HG02981 (cell line): ENCODE measurements around the gene NAV2.

ENCODE experiments used
- ATAC-seq: cut with Tn5 transposase; IDR thresholded peaks from one replicate; pipeline ENCODE4 v1.9.1; 2021; ENCODE audit warnings: mild to moderate bottlenecking, moderate library complexity; ENCODE audit not compliant: unreplicated experiment

The NAV2 gene

GRCh38 chr11:20030472-20030871 lies 317.8 kb downstream of the NAV2 start:
- no peak for ATAC-seq

DNA sequence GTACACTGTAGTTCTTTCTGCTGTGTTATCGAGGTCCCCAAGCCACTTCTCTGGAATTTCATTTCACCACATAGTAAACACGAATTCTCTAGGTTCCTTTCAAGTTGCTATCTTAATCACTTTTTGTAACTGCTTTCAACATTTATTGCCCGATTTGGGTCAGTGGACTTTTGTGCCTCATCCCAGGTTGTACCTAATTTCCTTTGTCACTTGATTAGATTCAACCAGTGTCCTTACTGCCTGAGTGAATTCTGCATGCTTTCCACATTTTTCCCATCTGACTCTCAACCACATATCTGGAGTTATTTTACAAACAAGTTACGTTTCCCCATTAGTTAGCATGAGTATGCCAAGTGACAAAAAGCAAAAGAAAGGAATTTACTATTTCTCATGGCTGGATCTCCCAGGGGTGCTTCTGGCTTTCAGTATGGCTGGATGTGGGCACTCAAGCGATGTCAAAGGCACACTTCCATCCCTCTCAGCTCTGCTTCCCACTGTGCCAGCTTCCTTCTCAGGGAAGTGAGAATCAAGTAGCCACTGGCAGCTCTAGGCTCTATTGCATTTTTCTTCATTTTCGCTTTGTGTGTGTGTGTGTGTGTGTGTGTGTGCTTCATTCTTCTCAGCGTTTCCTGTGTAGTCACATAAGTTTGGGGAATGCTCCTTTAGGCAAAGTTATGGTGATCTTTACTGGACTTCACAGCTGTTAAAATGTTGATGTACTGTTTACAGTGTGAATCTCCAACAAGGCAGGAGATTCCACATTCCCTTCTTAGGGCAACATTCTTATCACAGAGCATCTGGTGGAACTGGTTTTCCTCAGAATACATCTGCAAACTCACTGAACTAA lies 318.7 kb downstream of the NAV2 start:
- ATAC-seq, result no peak

- ATAC-seq, result no peak
Measured at GRCh38 chr11:20032127-20032526, 319.5 kb downstream of the NAV2 start.

DNA sequence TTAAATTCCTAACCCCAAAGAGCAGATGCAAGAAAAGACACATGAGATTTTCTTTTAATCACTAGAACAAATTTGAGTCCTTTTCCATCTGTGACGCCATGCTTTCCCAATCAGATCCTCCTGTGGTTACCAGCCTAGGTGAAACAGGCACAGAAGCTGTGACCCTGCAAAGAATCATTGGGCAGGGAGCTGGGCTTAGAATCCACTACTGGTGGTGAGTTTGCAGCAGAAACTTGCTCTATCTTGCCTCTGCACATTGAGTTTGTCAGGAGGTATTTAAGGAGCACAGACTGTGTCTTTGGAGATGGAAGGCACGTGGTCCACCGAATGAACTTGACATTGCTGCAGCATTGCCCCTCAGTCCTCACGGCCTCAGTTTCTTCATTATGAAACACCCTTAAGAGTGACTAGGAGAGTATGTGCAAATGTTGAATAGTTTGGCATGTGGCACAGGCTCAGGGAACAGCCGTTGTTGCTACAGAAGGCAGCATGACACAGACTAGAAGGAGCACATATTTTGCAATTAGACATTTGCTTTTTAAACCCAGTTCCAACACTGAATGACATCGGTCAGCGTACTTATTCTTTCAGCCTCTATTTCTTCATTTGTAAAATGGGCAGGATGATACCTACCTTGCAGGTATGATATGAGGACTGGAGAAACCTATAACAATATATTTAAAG lies 320.1 kb downstream of the NAV2 start:
- ATAC-seq, result no peak

DNA sequence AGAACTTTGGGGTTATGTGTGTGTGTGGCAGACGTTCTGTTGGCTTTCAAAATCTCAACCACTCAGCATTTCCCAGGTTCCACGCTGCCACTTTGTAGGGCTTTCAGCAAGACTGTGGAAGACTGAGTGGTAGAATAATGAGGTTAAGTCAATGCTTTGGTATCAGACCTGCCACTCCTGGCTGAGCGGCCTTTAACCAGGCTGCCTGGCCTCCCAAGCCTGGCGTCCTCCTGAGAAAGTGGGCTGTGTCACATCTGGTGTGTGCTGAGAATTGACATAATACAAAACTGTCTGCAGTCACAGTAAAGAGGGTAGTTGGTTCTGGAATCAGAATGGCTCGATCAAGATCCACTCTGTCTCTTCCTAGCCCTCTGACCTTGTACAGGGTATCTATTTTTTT lies 321.2 kb downstream of the NAV2 start:
- ATAC-seq, result no peak

- ATAC-seq, result no peak
Measured at GRCh38 chr11:20034941-20035340, 322.3 kb downstream of the NAV2 start.

DNA sequence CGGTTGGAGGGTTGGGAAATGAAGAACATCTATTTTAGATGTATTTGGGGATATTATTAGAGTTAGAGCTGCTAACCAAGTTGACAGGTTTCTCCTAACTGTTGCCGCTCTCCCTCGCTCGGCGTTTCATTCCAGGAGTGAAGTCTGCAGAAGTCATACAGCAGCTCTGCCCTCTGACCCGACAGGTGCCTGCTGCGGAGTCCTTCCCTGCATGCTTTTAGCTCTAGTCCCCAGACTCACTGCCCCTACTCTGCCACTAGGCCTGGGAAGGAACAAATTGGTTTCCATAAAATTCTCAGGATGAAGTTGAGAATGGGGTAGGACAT lies 322.7 kb downstream of the NAV2 start:
- no peak for ATAC-seq

- no peak for ATAC-seq
Measured at GRCh38 chr11:20035701-20036601, 323.3 kb downstream of the NAV2 start.

DNA sequence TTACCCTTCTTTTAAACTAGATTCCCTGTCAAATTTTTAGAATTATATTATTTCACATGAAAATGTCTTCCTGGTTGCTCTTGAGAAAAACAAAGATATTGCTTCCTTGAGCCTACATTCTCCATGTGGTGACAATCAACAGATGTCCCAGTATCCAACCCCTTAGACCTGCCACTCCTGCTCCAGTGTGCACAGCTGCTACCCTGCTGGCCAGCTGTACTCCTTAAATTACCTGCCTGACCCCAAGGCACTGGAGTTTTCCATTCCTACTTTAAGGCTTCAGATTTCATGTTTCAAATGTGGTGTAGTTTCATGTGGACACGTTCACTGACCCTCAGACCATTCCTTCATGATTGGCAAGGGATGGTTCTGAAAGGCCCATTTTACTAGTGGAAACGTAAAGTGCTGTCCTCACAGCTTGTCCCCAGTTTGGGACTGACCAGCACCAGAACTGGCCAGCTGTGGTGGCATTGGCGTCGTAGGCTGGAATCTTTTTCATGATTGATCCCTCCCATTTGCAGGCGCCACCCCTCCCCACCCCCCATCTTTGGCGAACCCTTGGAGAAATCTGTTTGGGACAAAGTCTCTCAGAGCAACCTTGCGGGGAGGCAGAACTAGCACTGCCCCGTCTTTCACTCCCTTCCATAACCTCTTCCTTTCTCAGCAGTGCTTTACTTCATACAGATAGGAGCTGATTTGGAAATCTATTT lies 324.1 kb downstream of the NAV2 start:
- no peak for ATAC-seq

DNA sequence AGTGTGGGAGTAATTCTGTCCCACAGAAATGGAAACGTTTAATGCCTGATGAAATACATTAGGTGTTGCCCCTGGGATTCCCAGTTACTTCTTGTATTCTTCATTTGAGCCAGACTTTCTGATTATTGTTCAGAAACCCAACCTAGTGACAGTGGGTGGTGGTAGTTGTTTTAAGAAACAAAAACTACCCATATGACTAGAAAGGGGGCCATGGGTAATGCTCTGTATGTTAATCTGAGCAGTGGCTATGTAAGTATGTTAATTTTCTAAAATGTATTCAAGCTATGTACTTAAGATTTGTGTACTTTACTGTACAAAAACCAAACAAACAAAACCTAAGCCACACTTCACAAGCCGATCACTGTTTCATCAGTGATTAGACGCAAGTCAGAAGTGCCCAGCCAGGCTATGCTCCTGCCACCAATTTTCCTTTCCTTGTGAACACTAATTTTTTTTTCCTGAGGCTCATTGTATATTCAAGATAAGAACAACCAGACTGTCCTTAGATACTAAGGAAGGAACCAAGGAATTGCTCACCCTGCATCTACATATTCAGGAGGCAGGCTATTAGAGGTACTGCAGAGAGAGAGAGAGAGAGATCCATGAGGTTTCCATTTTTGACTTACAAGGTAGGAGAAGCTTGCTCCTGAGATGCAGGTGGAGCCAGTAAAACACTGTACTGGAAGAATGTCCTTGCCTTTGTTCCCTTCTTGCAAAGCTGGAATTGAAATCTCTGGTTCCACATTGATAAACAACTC lies 324.9 kb downstream of the NAV2 start:
- ATAC-seq, result no peak

GRCh38 chr11:20038412-20038811 lies 325.8 kb downstream of the NAV2 start:
- ATAC-seq, result no peak

DNA sequence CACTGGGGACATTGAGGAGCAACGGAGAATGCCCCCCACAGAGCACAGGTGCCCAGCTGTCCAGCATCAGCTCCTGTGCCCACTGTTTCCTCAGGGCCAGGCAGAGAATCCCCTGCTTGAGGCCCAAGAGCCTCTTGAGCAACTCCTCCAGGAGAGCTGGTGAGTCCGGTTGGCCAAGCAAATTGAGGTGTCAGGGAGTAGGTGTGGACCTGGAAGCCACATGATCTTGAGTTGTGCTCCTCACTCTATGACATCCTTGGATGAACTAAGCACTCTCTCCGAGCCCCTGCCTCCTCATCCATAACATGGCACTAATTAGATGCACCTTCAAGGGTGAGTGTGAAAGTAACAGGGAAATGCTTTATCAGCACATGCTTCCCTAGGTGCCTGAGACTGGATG lies 326.3 kb downstream of the NAV2 start:
- ATAC-seq, result no peak

GRCh38 chr11:20041499-20041898 lies 328.9 kb downstream of the NAV2 start:
- no peak for ATAC-seq

- no peak for ATAC-seq
Measured at GRCh38 chr11:20042045-20042639, 329.5 kb downstream of the NAV2 start.

GRCh38 chr11:20042811-20043341 lies 330.2 kb downstream of the NAV2 start:
- ATAC-seq, result no peak

DNA sequence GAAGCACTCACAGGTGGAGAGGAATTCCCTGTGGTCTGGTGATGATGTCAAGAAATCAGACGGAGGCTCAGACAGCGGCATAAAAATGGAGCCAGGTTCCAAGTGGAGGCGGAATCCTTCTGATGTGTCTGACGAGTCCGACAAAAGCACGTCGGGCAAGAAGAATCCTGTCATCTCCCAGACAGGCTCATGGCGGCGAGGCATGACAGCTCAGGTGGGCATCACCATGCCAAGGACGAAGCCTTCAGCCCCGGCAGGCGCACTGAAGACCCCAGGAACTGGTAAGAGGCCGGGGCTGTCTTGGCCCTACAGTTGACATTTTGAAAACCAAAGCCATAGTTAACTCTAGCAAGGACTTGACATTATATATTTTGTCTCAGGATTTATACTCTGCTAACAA lies 331.4 kb downstream of the NAV2 start:
- no peak for ATAC-seq

DNA sequence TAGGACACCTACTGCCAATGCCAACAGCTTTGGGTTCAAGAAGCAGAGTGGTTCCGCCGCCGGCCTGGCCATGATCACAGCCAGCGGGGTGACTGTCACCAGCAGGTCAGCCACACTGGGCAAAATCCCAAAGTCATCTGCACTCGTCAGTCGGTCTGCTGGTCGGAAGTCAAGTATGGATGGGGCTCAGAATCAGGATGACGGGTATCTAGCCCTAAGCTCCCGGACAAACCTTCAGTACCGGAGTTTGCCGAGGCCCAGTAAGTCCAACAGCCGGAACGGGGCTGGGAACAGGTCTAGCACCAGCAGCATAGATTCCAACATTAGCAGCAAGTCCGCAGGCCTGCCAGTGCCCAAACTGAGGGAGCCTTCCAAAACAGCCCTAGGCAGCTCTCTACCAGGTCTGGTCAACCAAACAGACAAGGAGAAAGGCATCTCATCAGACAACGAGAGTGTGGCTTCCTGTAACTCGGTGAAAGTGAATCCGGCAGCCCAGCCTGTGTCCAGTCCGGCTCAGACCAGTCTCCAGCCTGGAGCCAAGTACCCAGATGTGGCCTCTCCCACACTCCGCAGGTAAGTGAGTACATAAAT lies 332.6 kb downstream of the NAV2 start:
- ATAC-seq, result no peak

DNA sequence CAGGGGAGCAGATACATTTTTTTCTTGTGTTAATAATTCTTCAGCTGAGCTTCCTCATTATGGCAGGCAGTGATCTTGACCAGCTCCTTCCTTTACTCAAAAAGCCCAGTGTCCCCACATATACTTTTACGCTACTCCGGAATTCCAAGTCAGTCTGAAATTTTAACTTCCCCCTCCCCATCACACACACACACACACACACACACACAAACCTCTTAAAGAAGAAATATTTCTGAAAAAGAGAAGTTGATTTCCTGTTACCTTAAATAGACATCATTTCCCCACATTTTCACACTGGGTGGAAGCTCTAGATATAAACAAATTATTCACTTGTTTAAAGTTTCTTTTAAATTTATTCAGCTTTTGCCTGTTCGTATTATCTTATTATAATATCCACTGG lies 333.8 kb downstream of the NAV2 start:
- no peak for ATAC-seq
